HEK293 (cell line): ENCODE measurements around the gene OPN1MW3.

Experiments
- CTCF ChIA-PET: fragments of 350-600 bp; formaldehyde crosslinking; extraction: SDS; loops from one replicate; lab custom pipeline; 2021; ENCODE audit warnings: antibody characterized with exemption; lab: Yijun Ruan, JAX
- POLR2A ChIA-PET: fragments of 300-600 bp; formaldehyde crosslinking; extraction: SDS; loops from one replicate; lab custom pipeline; 2020; ENCODE audit warnings: antibody characterized with exemption, inconsistent platforms; lab: Yijun Ruan, JAX
- H3K27ac ChIP-seq: fragments of 200-500 bp; sonication (Bioruptor generic); 2 replicates; pipeline ENCODE4 v1.5.1; 2014; ENCODE audit warnings: low read depth, low read length, control low read depth, inconsistent platforms; ENCODE audit errors: extremely low read depth
- H3K36me3 ChIP-seq, 2 experiments: fragments of 200-500 bp in 1 of 2; sonication (Bioruptor generic) in 1 of 2; 1 replicate in 1 of 2; 2 replicates in 1 of 2; pipeline ENCODE4 v1.5.1; 2014 to 2017; ENCODE audit warnings: inconsistent platforms in 2 of 2, low read length in 2 of 2; ENCODE audit not compliant: control insufficient read depth in 2 of 2, insufficient read depth in 1 of 2
- H3K4me1 ChIP-seq: fragments of 200-500 bp; sonication (Bioruptor generic); 2 replicates; pipeline ENCODE4 v1.5.1; 2014; ENCODE audit warnings: mild to moderate bottlenecking, low read length, inconsistent platforms; ENCODE audit not compliant: control insufficient read depth, insufficient read depth
- H3K4me3 ChIP-seq: 2 replicates; pipeline ENCODE4 v1.5.1; 2011; ENCODE audit warnings: low read depth, mild to moderate bottlenecking, control low read depth, low read length, moderate library complexity
- H3K9me3 ChIP-seq: fragments of 200-500 bp; sonication (Bioruptor generic); 2 replicates; pipeline ENCODE4 v1.5.1; 2014; ENCODE audit warnings: low read depth, low read length, inconsistent platforms; ENCODE audit not compliant: control insufficient read depth, insufficient read depth
- GLI4 ChIP-seq: fragments of 450-650 bp; formaldehyde crosslinking; IDR thresholded peaks from 2 replicates; pipeline ENCODE4 v1.5.1; 2016; ENCODE audit warnings: missing biosample characterization, missing genetic modification characterization
- GLIS1 ChIP-seq: fragments of 450-650 bp; formaldehyde crosslinking; IDR thresholded peaks from 2 replicates; pipeline ENCODE4 v1.5.1; 2016; ENCODE audit warnings: missing biosample characterization, missing genetic modification characterization
- OSR2 ChIP-seq: fragments of 450-650 bp; formaldehyde crosslinking; IDR thresholded peaks from 2 replicates; pipeline ENCODE4 v1.5.1; 2016; ENCODE audit warnings: missing biosample characterization, missing genetic modification characterization
- ZNF169 ChIP-seq: fragments of 450-650 bp; formaldehyde crosslinking; IDR thresholded peaks from 2 replicates; pipeline ENCODE4 v1.5.1; 2016; ENCODE audit warnings: missing biosample characterization, missing genetic modification characterization
- ZNF184 ChIP-seq: fragments of 450-650 bp; IDR thresholded peaks from 2 replicates; pipeline ENCODE4 v1.5.1; 2018; ENCODE audit warnings: missing biosample characterization, mild to moderate bottlenecking, missing genetic modification characterization
- ZNF202 ChIP-seq: fragments of 450-650 bp; formaldehyde crosslinking; IDR thresholded peaks from 2 replicates; pipeline ENCODE4 v1.5.1; 2016; ENCODE audit warnings: missing biosample characterization, missing genetic modification characterization, borderline replicate concordance
- ZNF341 ChIP-seq: fragments of 450-650 bp; formaldehyde crosslinking; IDR thresholded peaks from 2 replicates; pipeline ENCODE4; 2016; ENCODE audit warnings: low read depth, missing biosample characterization, missing genetic modification characterization
- ZNF473 ChIP-seq: fragments of 450-650 bp; formaldehyde crosslinking; IDR thresholded peaks from 2 replicates; pipeline ENCODE4 v1.5.1; 2017; ENCODE audit warnings: missing biosample characterization, missing genetic modification characterization
- ZNF621 ChIP-seq: fragments of 450-650 bp; formaldehyde crosslinking; IDR thresholded peaks from 2 replicates; pipeline ENCODE4 v1.5.1; 2017; ENCODE audit warnings: missing biosample characterization, missing genetic modification characterization
- ZNF658 ChIP-seq: fragments of 450-650 bp; formaldehyde crosslinking; IDR thresholded peaks from 2 replicates; pipeline ENCODE4; 2016; ENCODE audit warnings: missing biosample characterization, missing genetic modification characterization
- ZNF791 ChIP-seq: fragments of 450-650 bp; formaldehyde crosslinking; IDR thresholded peaks from 2 replicates; pipeline ENCODE4 v1.5.1; 2016; ENCODE audit warnings: missing biosample characterization, missing genetic modification characterization
- ZNF837 ChIP-seq: fragments of 450-650 bp; formaldehyde crosslinking; IDR thresholded peaks from 2 replicates; pipeline ENCODE4 v1.5.1; 2016; ENCODE audit warnings: missing biosample characterization, missing genetic modification characterization
- ZSCAN16 ChIP-seq: fragments of 450-650 bp; formaldehyde crosslinking; IDR thresholded peaks from 2 replicates; pipeline ENCODE4 v1.5.1; 2016; ENCODE audit warnings: missing biosample characterization, missing genetic modification characterization
- TF ChIP-seq, protein P1 (sequence below): fragments of 450-650 bp; formaldehyde crosslinking; IDR thresholded peaks from 2 replicates; pipeline ENCODE4 v1.5.1; 2016; ENCODE audit warnings: missing biosample characterization, missing genetic modification characterization, borderline replicate concordance
- TF ChIP-seq, protein P2 (sequence below): fragments of 450-650 bp; formaldehyde crosslinking; IDR thresholded peaks from 2 replicates; pipeline ENCODE4; 2016; ENCODE audit warnings: missing biosample characterization, missing genetic modification characterization
- TF ChIP-seq, protein P3 (sequence below): fragments of 450-650 bp; IDR thresholded peaks from 2 replicates; pipeline ENCODE4 v1.5.1; 2018; ENCODE audit warnings: missing biosample characterization, mild to moderate bottlenecking, missing genetic modification characterization
- TF ChIP-seq, protein P4 (sequence below): fragments of 450-650 bp; formaldehyde crosslinking; IDR thresholded peaks from 2 replicates; pipeline ENCODE4 v1.5.1; 2016; ENCODE audit warnings: missing biosample characterization, missing genetic modification characterization
- TF ChIP-seq, protein P5 (sequence below): fragments of 450-650 bp; formaldehyde crosslinking; IDR thresholded peaks from 2 replicates; pipeline ENCODE4 v1.5.1; 2017; ENCODE audit warnings: missing biosample characterization, missing genetic modification characterization

OPN1MW3 gene

DNA sequence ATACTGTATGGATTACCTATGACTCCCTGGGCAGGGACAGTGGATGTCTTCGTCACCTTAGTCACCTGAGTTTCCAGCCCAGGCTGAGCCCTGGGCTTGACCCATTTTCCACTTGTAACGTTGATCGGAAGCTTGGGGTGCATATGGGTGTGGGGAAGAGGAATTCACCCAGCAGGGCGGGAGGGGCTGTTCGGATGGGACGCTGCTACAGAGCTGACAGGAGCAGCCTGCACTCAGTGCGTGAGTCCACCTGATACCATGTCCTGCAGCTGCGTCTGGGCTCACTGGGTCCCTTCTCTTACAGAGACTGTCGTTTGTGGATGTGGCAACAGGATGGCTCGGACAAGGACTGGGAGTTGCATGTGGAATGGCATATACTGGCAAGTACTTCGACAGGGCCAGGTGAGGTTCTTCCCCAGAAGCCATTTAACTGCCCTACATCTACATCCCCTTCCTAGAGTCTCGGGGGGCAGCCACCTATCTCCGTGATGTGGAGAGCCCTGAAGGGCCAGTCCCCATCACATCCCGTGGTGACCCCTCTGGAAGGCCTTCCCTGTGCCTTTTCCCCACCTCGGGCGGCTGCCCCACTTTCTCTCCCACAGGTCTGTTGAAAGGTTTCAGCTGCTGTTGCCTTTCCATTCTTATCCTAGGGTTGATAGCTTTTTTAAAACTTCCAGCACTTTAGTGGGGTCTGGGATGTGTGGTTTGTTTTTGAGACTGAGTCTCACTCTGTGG is 51.8 kb downstream of the OPN1MW3 start:
- Histone ChIP-seq H3K27ac (no peak overlapping the region), H3K4me3 (no peak overlapping the region), H3K36me3 (no peaks in the 10 kb centered on the region), H3K9me3 (no peaks in the 10 kb centered on the region), H3K4me1 (no peaks in the 10 kb centered on the region)
- CTCF ChIA-PET, result interaction anchor here (0.6 to 3.1 kb wide), 18 partner anchors 9 to 361 kb away, joined by 3 to 21 read pairs (median 4); partner anchors contain the start of gene TKTL1
- POLR2A ChIA-PET, result no interaction called here
- TF ChIP-seq, protein P1, sequence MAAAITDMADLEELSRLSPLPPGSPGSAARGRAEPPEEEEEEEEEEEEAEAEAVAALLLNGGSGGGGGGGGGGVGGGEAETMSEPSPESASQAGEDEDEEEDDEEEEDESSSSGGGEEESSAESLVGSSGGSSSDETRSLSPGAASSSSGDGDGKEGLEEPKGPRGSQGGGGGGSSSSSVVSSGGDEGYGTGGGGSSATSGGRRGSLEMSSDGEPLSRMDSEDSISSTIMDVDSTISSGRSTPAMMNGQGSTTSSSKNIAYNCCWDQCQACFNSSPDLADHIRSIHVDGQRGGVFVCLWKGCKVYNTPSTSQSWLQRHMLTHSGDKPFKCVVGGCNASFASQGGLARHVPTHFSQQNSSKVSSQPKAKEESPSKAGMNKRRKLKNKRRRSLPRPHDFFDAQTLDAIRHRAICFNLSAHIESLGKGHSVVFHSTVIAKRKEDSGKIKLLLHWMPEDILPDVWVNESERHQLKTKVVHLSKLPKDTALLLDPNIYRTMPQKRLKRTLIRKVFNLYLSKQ (tag by site-specific recombination), result no peak
- no peak for TF ChIP-seq ZSCAN16 (tag by site-specific recombination)
- TF ChIP-seq, protein P2, sequence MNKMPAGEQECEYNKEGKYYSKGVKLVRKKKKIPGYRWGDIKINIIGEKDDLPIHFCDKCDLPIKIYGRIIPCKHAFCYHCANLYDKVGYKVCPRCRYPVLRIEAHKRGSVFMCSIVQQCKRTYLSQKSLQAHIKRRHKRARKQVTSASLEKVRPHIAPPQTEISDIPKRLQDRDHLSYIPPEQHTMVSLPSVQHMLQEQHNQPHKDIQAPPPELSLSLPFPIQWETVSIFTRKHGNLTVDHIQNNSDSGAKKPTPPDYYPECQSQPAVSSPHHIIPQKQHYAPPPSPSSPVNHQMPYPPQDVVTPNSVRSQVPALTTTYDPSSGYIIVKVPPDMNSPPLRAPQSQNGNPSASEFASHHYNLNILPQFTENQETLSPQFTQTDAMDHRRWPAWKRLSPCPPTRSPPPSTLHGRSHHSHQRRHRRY (tag by site-specific recombination), result no peak
- TF ChIP-seq GLIS1 (tag by site-specific recombination), result no peak

DNA sequence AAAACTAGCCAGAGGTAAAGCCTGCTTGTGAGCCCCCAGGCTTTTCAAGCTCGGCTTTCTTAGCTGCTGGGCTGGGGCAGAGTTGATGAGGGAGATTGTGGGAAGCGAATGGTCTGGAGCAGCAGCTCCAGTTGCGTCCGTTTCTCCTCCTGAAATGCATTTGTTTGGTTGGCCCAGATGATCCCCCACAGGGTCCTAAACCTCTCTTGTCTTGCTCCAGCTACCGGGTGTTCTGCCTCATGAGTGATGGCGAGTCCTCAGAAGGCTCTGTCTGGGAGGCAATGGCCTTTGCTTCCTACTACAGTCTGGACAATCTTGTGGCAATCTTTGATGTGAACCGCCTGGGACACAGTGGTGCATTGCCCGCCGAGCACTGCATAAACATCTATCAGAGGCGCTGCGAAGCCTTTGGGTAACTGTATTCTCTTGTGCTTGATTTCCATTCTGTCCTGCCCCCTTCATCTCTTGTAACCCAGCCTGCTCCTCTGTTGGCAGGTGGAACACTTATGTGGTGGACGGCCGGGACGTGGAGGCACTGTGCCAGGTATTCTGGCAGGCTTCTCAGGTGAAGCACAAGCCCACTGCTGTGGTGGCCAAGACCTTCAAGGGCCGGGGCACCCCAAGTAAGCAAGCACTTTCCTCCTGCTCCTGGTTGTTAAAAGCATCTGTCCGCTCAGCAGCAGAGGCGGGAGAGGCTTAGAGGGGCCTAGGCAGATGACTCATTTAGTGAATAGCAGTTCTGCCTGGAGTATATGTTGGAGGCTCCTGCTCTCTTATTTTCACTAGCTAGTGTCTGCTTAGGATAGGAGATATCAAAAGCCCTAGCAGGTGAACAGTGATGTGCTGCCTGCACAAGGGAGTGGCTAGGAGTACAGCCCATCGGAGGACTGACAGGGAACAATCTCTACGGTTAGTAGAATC is 53.5 kb downstream of the OPN1MW3 start:
- Histone ChIP-seq H3K4me3 (no peak overlapping the region), H3K9me3 (no peaks in the 10 kb centered on the region), H3K4me1 (no peaks in the 10 kb centered on the region), H3K36me3 (no peaks in the 10 kb centered on the region), H3K27ac (no peak overlapping the region)
- CTCF ChIA-PET, result interaction anchor here (0.6 to 0.7 kb wide), 2 partner anchors 106 to 197 kb away, joined by 3 read pairs; no protein-coding TSS in a partner anchor
- TF ChIP-seq OSR2 (tag by site-specific recombination) (no peak), ZNF837 (tag by site-specific recombination) (no peak)
- POLR2A ChIA-PET, result no interaction called here

DNA sequence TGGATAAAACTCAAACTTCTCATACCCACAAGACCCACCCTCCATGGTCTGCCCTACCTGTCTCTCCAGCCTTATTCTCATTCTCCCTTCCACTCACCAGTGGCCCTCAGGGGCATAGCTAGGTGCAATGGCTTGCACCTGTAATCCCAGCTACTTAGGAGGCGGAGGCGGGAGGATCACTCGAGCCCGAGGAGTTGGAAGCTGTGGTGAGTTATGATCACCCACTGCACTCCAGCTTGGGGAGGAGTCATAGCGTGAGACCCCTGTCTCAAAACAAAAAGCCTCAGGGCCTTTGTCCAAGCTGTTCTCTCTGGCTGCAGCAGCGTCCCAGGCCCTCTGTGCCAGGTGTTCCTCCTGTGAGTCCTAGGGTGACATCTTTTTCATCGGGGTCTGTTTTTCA is 54.7 kb downstream of the OPN1MW3 start:
- CTCF ChIA-PET, result no interaction called here
- POLR2A ChIA-PET, result no interaction called here
- TF ChIP-seq ZNF791 (tag by site-specific recombination) (no peak), ZNF473 (tag by site-specific recombination) (no peak), ZNF341 (no peak), ZNF837 (tag by site-specific recombination) (no peak), ZNF658 (no peak), ZNF169 (no peak), ZNF184 (tag by site-specific recombination) (no peak), GLI4 (no peak), ZNF621 (tag by site-specific recombination) (no peak), ZNF202 (no peak)
- TF ChIP-seq, protein P3, sequence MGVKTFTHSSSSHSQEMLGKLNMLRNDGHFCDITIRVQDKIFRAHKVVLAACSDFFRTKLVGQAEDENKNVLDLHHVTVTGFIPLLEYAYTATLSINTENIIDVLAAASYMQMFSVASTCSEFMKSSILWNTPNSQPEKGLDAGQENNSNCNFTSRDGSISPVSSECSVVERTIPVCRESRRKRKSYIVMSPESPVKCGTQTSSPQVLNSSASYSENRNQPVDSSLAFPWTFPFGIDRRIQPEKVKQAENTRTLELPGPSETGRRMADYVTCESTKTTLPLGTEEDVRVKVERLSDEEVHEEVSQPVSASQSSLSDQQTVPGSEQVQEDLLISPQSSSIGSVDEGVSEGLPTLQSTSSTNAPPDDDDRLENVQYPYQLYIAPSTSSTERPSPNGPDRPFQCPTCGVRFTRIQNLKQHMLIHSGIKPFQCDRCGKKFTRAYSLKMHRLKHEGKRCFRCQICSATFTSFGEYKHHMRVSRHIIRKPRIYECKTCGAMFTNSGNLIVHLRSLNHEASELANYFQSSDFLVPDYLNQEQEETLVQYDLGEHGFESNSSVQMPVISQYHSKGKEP, result no peak
- TF ChIP-seq, protein P4, sequence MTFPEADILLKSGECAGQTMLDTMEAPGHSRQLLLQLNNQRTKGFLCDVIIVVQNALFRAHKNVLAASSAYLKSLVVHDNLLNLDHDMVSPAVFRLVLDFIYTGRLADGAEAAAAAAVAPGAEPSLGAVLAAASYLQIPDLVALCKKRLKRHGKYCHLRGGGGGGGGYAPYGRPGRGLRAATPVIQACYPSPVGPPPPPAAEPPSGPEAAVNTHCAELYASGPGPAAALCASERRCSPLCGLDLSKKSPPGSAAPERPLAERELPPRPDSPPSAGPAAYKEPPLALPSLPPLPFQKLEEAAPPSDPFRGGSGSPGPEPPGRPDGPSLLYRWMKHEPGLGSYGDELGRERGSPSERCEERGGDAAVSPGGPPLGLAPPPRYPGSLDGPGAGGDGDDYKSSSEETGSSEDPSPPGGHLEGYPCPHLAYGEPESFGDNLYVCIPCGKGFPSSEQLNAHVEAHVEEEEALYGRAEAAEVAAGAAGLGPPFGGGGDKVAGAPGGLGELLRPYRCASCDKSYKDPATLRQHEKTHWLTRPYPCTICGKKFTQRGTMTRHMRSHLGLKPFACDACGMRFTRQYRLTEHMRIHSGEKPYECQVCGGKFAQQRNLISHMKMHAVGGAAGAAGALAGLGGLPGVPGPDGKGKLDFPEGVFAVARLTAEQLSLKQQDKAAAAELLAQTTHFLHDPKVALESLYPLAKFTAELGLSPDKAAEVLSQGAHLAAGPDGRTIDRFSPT (tag by site-specific recombination), result no peak
- TF ChIP-seq, protein P5, sequence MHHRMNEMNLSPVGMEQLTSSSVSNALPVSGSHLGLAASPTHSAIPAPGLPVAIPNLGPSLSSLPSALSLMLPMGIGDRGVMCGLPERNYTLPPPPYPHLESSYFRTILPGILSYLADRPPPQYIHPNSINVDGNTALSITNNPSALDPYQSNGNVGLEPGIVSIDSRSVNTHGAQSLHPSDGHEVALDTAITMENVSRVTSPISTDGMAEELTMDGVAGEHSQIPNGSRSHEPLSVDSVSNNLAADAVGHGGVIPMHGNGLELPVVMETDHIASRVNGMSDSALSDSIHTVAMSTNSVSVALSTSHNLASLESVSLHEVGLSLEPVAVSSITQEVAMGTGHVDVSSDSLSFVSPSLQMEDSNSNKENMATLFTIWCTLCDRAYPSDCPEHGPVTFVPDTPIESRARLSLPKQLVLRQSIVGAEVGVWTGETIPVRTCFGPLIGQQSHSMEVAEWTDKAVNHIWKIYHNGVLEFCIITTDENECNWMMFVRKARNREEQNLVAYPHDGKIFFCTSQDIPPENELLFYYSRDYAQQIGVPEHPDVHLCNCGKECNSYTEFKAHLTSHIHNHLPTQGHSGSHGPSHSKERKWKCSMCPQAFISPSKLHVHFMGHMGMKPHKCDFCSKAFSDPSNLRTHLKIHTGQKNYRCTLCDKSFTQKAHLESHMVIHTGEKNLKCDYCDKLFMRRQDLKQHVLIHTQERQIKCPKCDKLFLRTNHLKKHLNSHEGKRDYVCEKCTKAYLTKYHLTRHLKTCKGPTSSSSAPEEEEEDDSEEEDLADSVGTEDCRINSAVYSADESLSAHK (tag by site-specific recombination), result no peak

More for the DNA sequence above, 54.7 kb downstream of the OPN1MW3 start:
- Histone ChIP-seq H3K4me3 (no peak overlapping the region), H3K9me3 (no peaks in the 10 kb centered on the region), H3K36me3 (no peaks in the 10 kb centered on the region), H3K4me1 (no peaks in the 10 kb centered on the region), H3K27ac (no peak overlapping the region)
